Spleen (tissue), 7 donors: Measurements from ENCODE around the gene CHAD.

Source experiments
- CTCF ChIP-seq, 11 experiments: fragments of 200-600 bp in 7 of 11; fragments of 450-650 bp in 4 of 11; sonication (generic) in 4 of 11; IDR thresholded peaks in 8 of 11; conservative IDR thresholded peaks in 3 of 11; 1 replicate in 7 of 11; 2 replicates in 4 of 11; pipeline versions ENCODE4 v1.4.0 to v1.8.0; 2016 to 2021; ENCODE audit warnings: antibody characterized with exemption in 11 of 11, inconsistent platforms in 4 of 11, mild to moderate bottlenecking in 1 of 11
- POLR2A ChIP-seq, 3 donors: fragments of 450-650 bp; IDR thresholded peaks; one replicate each; pipeline ENCODE4 v1.5.1; 2017; ENCODE audit warnings: antibody characterized with exemption in 3 of 3, mild to moderate bottlenecking in 1 of 3
- donor health status: DM: no; HTN: no; CAD: no; lungs with moderate emphysema.
- donor health status: DM: no; HTN: no; CAD: no.
- donor health status: DM: no; HTN: no; CAD: no.

GRCh38 chr17:50467114-50467854 is 1.4 kb downstream of the CHAD start:
- TF ChIP-seq POLR2A (IDR thresholded peaks at IDR 0.05) = no peak
- no peak for TF ChIP-seq CTCF (IDR thresholded peaks at IDR 0.05 in 8 of 11, conservative IDR thresholded peaks at IDR 0.05 in 3 of 11)
